Astrocyte (in vitro differentiated cells and primary cell): Measurements from ENCODE around the gene SURF4. TPM values are rescaled to one million over a fixed set of nuclear protein-coding genes. Genes with fewer than 3 reads are reported as not detected.
A peak's percentile ranks its signal among the peaks of the same experiment; 100 is the strongest.

Experiments
- DNase-seq: peaks from one replicate; pipeline ENCODE4 v3.0.0-alpha.2; 2010; ENCODE audit warnings: low read depth
- FAIRE-seq: peaks from 2 replicates; lab custom pipeline; 2011; peaks lifted over from hg19 to GRCh38; lab: Jason Lieb, UNC
- H2AFZ ChIP-seq: 2 replicates; pipeline ENCODE4 v1.6.0; 2012; ENCODE audit warnings: low read depth, low read length, inconsistent platforms
- H3K27ac ChIP-seq: 2 replicates; pipeline ENCODE4 v1.5.1; 2011; ENCODE audit warnings: low read depth, low read length, inconsistent platforms
- H3K27me3 ChIP-seq: 2 replicates; pipeline ENCODE4 v1.6.0; 2011; ENCODE audit warnings: low read length, inconsistent platforms; ENCODE audit not compliant: insufficient read depth
- H3K36me3 ChIP-seq: 2 replicates; pipeline ENCODE4 v1.5.1; 2011; ENCODE audit warnings: low read length, inconsistent platforms; ENCODE audit not compliant: insufficient read depth
- H3K4me1 ChIP-seq: 2 replicates; pipeline ENCODE4 v1.5.1; 2011; ENCODE audit warnings: low read length, inconsistent platforms; ENCODE audit not compliant: insufficient read depth
- H3K4me2 ChIP-seq: 2 replicates; pipeline ENCODE4 v1.6.0; 2012; ENCODE audit warnings: low read length, inconsistent platforms
- H3K4me3 ChIP-seq: 2 replicates; pipeline ENCODE4 v1.5.1; 2011; ENCODE audit warnings: low read depth, mild to moderate bottlenecking, low read length, inconsistent platforms; ENCODE audit not compliant: insufficient read depth
- H3K79me2 ChIP-seq: 2 replicates; pipeline ENCODE4 v1.6.0; 2012; ENCODE audit warnings: mild to moderate bottlenecking, low read length, inconsistent platforms; ENCODE audit not compliant: insufficient read depth
- H3K9ac ChIP-seq: 2 replicates; pipeline ENCODE4 v1.6.0; 2012; ENCODE audit warnings: mild to moderate bottlenecking, low read length, inconsistent platforms
- H3K9me3 ChIP-seq: 2 replicates; pipeline ENCODE4 v1.5.1; 2012; ENCODE audit warnings: low read depth, mild to moderate bottlenecking, low read length, inconsistent platforms; ENCODE audit not compliant: insufficient read depth
- H4K20me1 ChIP-seq: 2 replicates; pipeline ENCODE4 v1.6.0; 2012; ENCODE audit warnings: low read length, inconsistent platforms; ENCODE audit not compliant: insufficient read depth
- H3K27ac Mint-ChIP-seq: one replicate; pipeline ENCODE4 v1.8.0; 2021; ENCODE audit warnings: mild to moderate bottlenecking, mixed read lengths; ENCODE audit not compliant: unreplicated experiment
- H3K27me3 Mint-ChIP-seq: one replicate; pipeline ENCODE4 v1.8.0; 2021; ENCODE audit warnings: low read depth, mixed read lengths; ENCODE audit not compliant: unreplicated experiment
- H3K36me3 Mint-ChIP-seq: one replicate; pipeline ENCODE4 v1.8.0; 2021; ENCODE audit warnings: low read depth, mixed read lengths; ENCODE audit not compliant: unreplicated experiment
- H3K4me1 Mint-ChIP-seq: one replicate; pipeline ENCODE4 v1.8.0; 2021; ENCODE audit warnings: low read depth, mixed read lengths; ENCODE audit not compliant: unreplicated experiment
- H3K4me3 Mint-ChIP-seq: one replicate; pipeline ENCODE4 v1.8.0; 2021; ENCODE audit warnings: mild to moderate bottlenecking, moderate library complexity, mixed read lengths; ENCODE audit not compliant: unreplicated experiment
- H3K9me3 Mint-ChIP-seq: one replicate; pipeline ENCODE4 v1.8.0; 2021; ENCODE audit warnings: mild to moderate bottlenecking, mixed read lengths; ENCODE audit not compliant: unreplicated experiment
- CTCF ChIP-seq: IDR thresholded peaks from 2 replicates; pipeline ENCODE4 v1.5.1; 2011; ENCODE audit warnings: low read depth, mild to moderate bottlenecking, inconsistent platforms, low read length, moderate library complexity; ENCODE audit not compliant: insufficient read depth
- EZH2 ChIP-seq: IDR thresholded peaks from 2 replicates; pipeline ENCODE4 v1.6.1; 2012; ENCODE audit warnings: mild to moderate bottlenecking, low read length, inconsistent platforms; ENCODE audit not compliant: insufficient read depth
- total RNA-seq: library from RNA; stranded (reverse); gene quantifications from 2 replicates; pipeline ENCODE4 v1.2.1, GENCODE V29; 2021

SURF4 gene
- total RNA-seq, 1 donor from 2014 or later = 338 TPM

- peaks cover 82% of the 10 kb centered on the region for H4K20me1 ChIP-seq
- H3K9me3 ChIP-seq = no peaks in the 10 kb centered on the region
- no peak overlapping the region for H3K27ac Mint-ChIP-seq
- H3K4me3 ChIP-seq = no peak overlapping the region
- no peak overlapping the region for H3K27ac ChIP-seq
- H3K4me1 ChIP-seq = peaks cover 29% of the 10 kb centered on the region
- peaks cover 30% of the 10 kb centered on the region for H3K4me1 Mint-ChIP-seq
- FAIRE-seq = no peak
- TF ChIP-seq CTCF = no peak
- TF ChIP-seq EZH2 = no peak
- H3K36me3 Mint-ChIP-seq = peaks cover 37% of the 10 kb centered on the region
- H3K4me3 Mint-ChIP-seq = peak overlapping the region; percentile 34
- no peak for DNase-seq
- no peak overlapping the region for H3K4me2 ChIP-seq
- peaks cover 40% of the 10 kb centered on the region for H3K36me3 ChIP-seq
- H2AFZ ChIP-seq = no peak overlapping the region
- peaks cover 66% of the 10 kb centered on the region for H3K79me2 ChIP-seq
- H3K27me3 Mint-ChIP-seq = no peaks in the 10 kb centered on the region
- H3K9ac ChIP-seq = no peak overlapping the region
- H3K27me3 ChIP-seq = no peaks in the 10 kb centered on the region
- no peaks in the 10 kb centered on the region for H3K9me3 Mint-ChIP-seq
These were observed 22.3 kb downstream of the SURF4 start for GRCh38 chr9:133353548-133353947.

- Histone ChIP-seq H3K79me2 (peaks cover 66% of the 10 kb centered on the region), H2AFZ (no peak overlapping the region), H3K4me2 (no peak overlapping the region), H3K27me3 (no peaks in the 10 kb centered on the region), H3K4me3 (no peak overlapping the region), H3K36me3 (peaks cover 40% of the 10 kb centered on the region), H3K27ac (no peak overlapping the region), H3K9me3 (no peaks in the 10 kb centered on the region), H4K20me1 (peaks cover 78% of the 10 kb centered on the region), H3K9ac (no peak overlapping the region), H3K4me1 (peaks cover 29% of the 10 kb centered on the region)
- Mint-ChIP-seq H3K27ac (peak overlapping the region; percentile 41), H3K4me1 (peaks cover 27% of the 10 kb centered on the region), H3K4me3 (peak overlapping the region; percentile 27), H3K36me3 (peaks cover 35% of the 10 kb centered on the region), H3K9me3 (no peaks in the 10 kb centered on the region), H3K27me3 (no peaks in the 10 kb centered on the region)
- FAIRE-seq (no peak), DNase-seq (no peak)
- TF ChIP-seq EZH2 = no peak
- no peak for TF ChIP-seq CTCF
These were observed 23.1 kb downstream of the SURF4 start for GRCh38 chr9:133352635-133353340.

- Histone ChIP-seq H3K36me3 (peaks cover 40% of the 10 kb centered on the region), H3K9ac (no peak overlapping the region), H2AFZ (no peak overlapping the region), H3K27ac (no peak overlapping the region), H3K4me1 (peaks cover 22% of the 10 kb centered on the region), H3K4me3 (no peak overlapping the region), H3K9me3 (no peaks in the 10 kb centered on the region), H4K20me1 (peaks cover 71% of the 10 kb centered on the region), H3K4me2 (no peak overlapping the region), H3K27me3 (no peaks in the 10 kb centered on the region), H3K79me2 (peaks cover 64% of the 10 kb centered on the region)
- H3K9me3 Mint-ChIP-seq = no peaks in the 10 kb centered on the region
- FAIRE-seq = no peak
- peak; percentile 42 for DNase-seq
- H3K36me3 Mint-ChIP-seq = peaks cover 35% of the 10 kb centered on the region
- H3K27ac Mint-ChIP-seq = no peak overlapping the region
- H3K4me3 Mint-ChIP-seq = peak overlapping the region; percentile 70
- no peaks in the 10 kb centered on the region for H3K27me3 Mint-ChIP-seq
- H3K4me1 Mint-ChIP-seq = peaks cover 26% of the 10 kb centered on the region
- no peak for TF ChIP-seq EZH2
- peak; percentile 44 for TF ChIP-seq CTCF
These were observed 23.8 kb downstream of the SURF4 start for GRCh38 chr9:133351908-133352634.
